A673 (cell line): ENCODE data around the gene FNTB. TPM values are rescaled to one million over a fixed set of nuclear protein-coding genes. Genes with fewer than 3 reads are reported as not detected.

ENCODE experiments used
- BruUV-seq: library from RNA; stranded (reverse); fragments of 400-500 nt; replicated peaks from 2 replicates; lab custom pipeline; 2021; lab: Mats Ljungman, UMichigan
- CTCF ChIA-PET: fragments of 300-600 bp; sonication (Branson Sonifier 250); formaldehyde crosslinking; loops from one replicate; lab custom pipeline; 2022; ENCODE audit warnings: antibody characterized with exemption; lab: Charles Lee
- POLR2A ChIA-PET: fragments of 300-600 bp; sonication (Branson Sonifier 250); formaldehyde crosslinking; loops from one replicate; lab custom pipeline; 2022; ENCODE audit warnings: antibody characterized with exemption; ENCODE audit not compliant: low non-redundant PET; lab: Charles Lee
- DNase-seq: peaks from one replicate; pipeline ENCODE4 v3.0.0-alpha.2; 2015; ENCODE audit warnings: low spot score
- H3K27ac ChIP-seq: fragments of 200-600 bp; sonication (generic); 2 replicates; pipeline ENCODE4 v1.5.1; 2016; ENCODE audit warnings: mixed run types, low read depth, mild to moderate bottlenecking, mixed read lengths, antibody characterized with exemption, low read length; ENCODE audit not compliant: poor library complexity, severe bottlenecking
- H3K27me3 ChIP-seq: fragments of 200-600 bp; sonication (generic); replicated peaks from 2 replicates; pipeline ENCODE4 v1.6.1; 2017; ENCODE audit warnings: mixed run types, low read depth, mild to moderate bottlenecking, mixed read lengths, antibody characterized with exemption, low read length; ENCODE audit not compliant: insufficient read depth, poor library complexity
- H3K36me3 ChIP-seq: fragments of 200-600 bp; sonication (generic); 2 replicates; pipeline ENCODE4 v1.6.1; 2016; ENCODE audit warnings: mixed run types, mild to moderate bottlenecking, mixed read lengths, antibody characterized with exemption, low read length; ENCODE audit not compliant: insufficient read depth, poor library complexity, severe bottlenecking
- H3K4me1 ChIP-seq: fragments of 200-600 bp; sonication (generic); 2 replicates; pipeline ENCODE4 v1.6.1; 2017; ENCODE audit warnings: mixed run types, mild to moderate bottlenecking, mixed read lengths, antibody characterized with exemption, low read length; ENCODE audit not compliant: insufficient read depth, poor library complexity, severe bottlenecking
- H3K4me3 ChIP-seq: fragments of 200-600 bp; sonication (generic); 2 replicates; pipeline ENCODE4 v1.5.1; 2016; ENCODE audit warnings: low read depth, mixed run types, mild to moderate bottlenecking, mixed read lengths, low read length; ENCODE audit not compliant: poor library complexity, severe bottlenecking
- H3K9me3 ChIP-seq: fragments of 200-600 bp; sonication (generic); 2 replicates; pipeline ENCODE4 v1.6.1; 2016; ENCODE audit warnings: mixed run types, low read depth, mild to moderate bottlenecking, mixed read lengths, antibody characterized with exemption, low read length; ENCODE audit not compliant: poor library complexity, severe bottlenecking
- EZH2 ChIP-seq: fragments of 200-600 bp; sonication (generic); IDR thresholded peaks from 2 replicates; pipeline ENCODE4 v1.6.1; 2017; ENCODE audit warnings: borderline replicate concordance, low read depth, mild to moderate bottlenecking, mixed read lengths, antibody characterized with exemption, low read length; ENCODE audit not compliant: poor library complexity, severe bottlenecking
- intact Hi-C: fragments of 100-400 bp; cut with micrococcal nuclease; formaldehyde crosslinking; loops from one replicate; pipeline ENCODE4 v1.10.0; 2022; ENCODE audit not compliant: unreplicated experiment
- total RNA-seq: library from RNA; stranded (reverse); gene quantifications from 2 replicates; pipeline ENCODE4 v1.2.3, GENCODE V29; 2021
- TF ChIP-seq, protein P1 (sequence below): fragments of 300-800, 200-600 bp; sonication (generic); conservative IDR thresholded peaks from 2 replicates; pipeline ENCODE4 v1.5.1; 2017; ENCODE audit warnings: low read depth, mild to moderate bottlenecking, antibody characterized with exemption, low read length, moderate library complexity, mixed read lengths

Gene FNTB
- total RNA-seq, 1 experiment from 2014 or later = 24.0 TPM

DNA sequence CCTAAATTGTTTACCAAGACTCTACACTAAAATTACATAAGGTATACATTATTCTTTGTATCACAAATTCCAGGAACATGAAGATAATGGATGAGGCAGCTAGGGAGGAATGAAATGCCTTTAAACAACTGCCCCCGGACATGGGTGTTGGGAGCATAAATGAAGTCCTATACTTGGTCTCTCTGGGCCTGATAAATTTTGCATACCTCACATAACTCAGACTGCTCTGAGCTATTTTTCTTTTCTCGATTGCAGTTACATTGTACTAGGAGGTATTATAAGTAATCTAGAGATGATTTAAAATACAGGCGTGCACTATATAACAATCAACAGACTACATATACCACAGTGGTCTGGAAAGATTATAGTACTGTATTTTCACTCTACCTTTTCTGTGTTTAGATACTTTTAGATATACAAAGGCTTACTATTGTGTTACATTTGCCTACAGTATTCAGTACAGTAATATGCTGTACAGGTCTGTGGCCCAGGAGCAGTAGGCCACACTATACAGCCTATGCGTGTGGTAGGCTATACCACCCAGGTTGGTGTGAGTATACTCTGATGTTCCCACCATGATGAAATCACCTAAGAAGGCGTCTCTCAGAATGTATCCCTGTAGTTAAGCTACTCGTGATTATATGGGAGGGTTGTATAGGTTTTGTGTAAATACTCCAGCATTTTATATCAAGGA is 14.3 kb downstream of the FNTB start:
- H3K36me3 ChIP-seq = no peaks in the 10 kb centered on the region
- ChIA-PET POLR2A (no interaction called here), CTCF (no interaction called here)
- H3K27me3 ChIP-seq = no peaks in the 10 kb centered on the region
- peaks cover 8% of the 10 kb centered on the region for H3K4me1 ChIP-seq
- H3K27ac ChIP-seq = no peak overlapping the region
- TF ChIP-seq, protein P1, sequence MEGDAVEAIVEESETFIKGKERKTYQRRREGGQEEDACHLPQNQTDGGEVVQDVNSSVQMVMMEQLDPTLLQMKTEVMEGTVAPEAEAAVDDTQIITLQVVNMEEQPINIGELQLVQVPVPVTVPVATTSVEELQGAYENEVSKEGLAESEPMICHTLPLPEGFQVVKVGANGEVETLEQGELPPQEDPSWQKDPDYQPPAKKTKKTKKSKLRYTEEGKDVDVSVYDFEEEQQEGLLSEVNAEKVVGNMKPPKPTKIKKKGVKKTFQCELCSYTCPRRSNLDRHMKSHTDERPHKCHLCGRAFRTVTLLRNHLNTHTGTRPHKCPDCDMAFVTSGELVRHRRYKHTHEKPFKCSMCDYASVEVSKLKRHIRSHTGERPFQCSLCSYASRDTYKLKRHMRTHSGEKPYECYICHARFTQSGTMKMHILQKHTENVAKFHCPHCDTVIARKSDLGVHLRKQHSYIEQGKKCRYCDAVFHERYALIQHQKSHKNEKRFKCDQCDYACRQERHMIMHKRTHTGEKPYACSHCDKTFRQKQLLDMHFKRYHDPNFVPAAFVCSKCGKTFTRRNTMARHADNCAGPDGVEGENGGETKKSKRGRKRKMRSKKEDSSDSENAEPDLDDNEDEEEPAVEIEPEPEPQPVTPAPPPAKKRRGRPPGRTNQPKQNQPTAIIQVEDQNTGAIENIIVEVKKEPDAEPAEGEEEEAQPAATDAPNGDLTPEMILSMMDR = no peak
- no peak for TF ChIP-seq EZH2
- H3K4me3 ChIP-seq = no peak overlapping the region
- DNase-seq = no peak
- intact Hi-C loops = loop anchor here (2.0 kb wide), 1 partner anchor 18 kb away; no protein-coding TSS in a partner anchor
- BruUV-seq = no TSS peak
- no peaks in the 10 kb centered on the region for H3K9me3 ChIP-seq

DNA sequence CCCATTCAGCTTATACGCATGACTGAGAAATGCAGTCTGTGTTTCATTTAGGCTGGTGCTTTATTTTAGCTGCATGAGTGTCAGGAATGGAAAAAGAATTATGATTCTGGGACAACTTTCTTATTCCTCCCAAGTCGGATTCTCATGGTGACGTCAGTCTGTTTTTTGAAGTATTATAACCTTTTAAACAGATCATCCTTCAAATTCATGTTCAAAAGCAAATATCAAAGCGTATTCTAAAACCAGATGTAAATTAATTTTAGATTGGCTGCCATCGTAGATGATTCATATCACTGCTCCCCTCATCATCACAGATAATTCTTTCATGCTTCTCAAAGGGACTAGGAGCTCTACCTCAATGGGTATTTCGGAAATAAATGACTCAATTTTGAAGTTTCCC is 15.0 kb downstream of the FNTB start:
- Histone ChIP-seq H3K27me3 (no peaks in the 10 kb centered on the region), H3K4me1 (peaks cover 8% of the 10 kb centered on the region), H3K4me3 (no peak overlapping the region), H3K27ac (no peak overlapping the region), H3K9me3 (no peaks in the 10 kb centered on the region), H3K36me3 (no peaks in the 10 kb centered on the region)
- no peak for DNase-seq
- no TSS peak for BruUV-seq
- intact Hi-C loops = loop anchor here (2.0 kb wide), 1 partner anchor 17 kb away; no protein-coding TSS in a partner anchor
- POLR2A ChIA-PET = no interaction called here
- no peak for TF ChIP-seq EZH2
- TF ChIP-seq, protein P1 = no peak
- CTCF ChIA-PET = no interaction called here

DNA sequence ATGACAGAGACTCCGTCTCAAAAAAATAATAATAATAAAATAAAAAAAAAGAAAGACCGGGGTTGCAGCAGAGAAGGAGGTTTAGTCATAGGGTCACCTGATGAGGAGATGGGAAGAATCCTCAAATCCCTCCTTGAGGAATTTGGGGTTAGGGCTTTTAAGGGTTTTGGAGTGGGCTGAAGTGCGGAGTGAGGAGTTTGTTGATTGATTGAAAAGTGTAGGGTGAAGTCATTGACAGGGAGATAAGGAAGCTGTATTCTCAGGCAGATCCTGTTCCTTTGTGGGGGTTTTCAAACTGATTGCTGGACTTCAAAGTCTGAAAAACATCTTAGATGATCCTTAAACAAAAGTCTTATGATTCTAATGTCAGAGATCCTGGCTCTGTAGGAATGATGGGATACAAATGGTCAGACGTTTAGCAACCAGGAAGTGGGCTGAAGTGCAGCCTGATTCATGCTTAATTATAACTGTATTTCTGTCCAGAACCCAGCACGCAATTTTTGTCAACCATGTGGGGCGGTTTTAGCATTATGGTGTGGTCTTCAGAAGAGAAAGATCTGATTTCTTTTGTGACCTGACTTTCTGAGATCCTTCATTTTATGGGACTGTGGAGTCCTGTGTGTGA is 16.0 kb downstream of the FNTB start:
- peaks cover under 1% of the 10 kb centered on the region for H3K4me1 ChIP-seq
- no peak overlapping the region for H3K27ac ChIP-seq
- H3K36me3 ChIP-seq = no peaks in the 10 kb centered on the region
- no peaks in the 10 kb centered on the region for H3K27me3 ChIP-seq
- CTCF ChIA-PET = no interaction called here
- H3K9me3 ChIP-seq = no peaks in the 10 kb centered on the region
- no peak for DNase-seq
- H3K4me3 ChIP-seq = no peak overlapping the region
- intact Hi-C loops = no loop called here
- BruUV-seq = no TSS peak
- TF ChIP-seq, protein P1 = no peak
- POLR2A ChIA-PET = no interaction called here
